Myocyte (in vitro differentiated cells): Measurements from ENCODE around the gene DPYSL4. TPM values are rescaled to one million over a fixed set of nuclear protein-coding genes. Genes with fewer than 3 reads are reported as not detected.
"Not testable (repeated sequence)": the region's sequence is repeated elsewhere in the genome, so short reads cannot be mapped to it uniquely, and the experiment has no call there.

Experiments
- DNase-seq: peaks from one replicate; pipeline ENCODE4 v3.0.0-alpha.2; 2012; ENCODE audit warnings: low read depth
- total RNA-seq: library from RNA; depleted of rRNA; stranded (reverse); fragments of >200 nt; gene quantifications from 2 replicates; pipeline ENCODE4 v1.2.3, GENCODE V29; 2014

The DPYSL4 gene
- total RNA-seq, 1 donor from 2014 or later: 21.0 TPM

DNA sequence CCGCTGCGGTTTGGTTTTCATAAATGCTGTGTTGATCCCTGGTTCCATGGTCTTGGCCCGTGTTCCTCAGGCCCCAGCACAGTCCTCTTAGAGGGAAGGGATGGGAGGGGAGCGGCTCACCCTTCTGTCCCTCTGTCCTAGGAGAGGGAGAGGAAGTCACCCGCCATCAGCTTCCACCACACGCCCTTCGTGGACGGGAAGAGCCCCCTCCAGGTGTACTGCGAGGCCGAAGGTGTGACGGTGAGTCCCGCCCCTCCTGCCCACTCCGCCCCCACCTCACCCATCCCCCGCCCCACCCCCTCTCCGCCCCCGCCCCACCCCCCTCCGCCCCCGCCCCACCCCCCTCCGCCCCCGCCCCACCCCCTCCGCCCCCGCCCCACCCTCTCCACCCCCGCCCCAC lies 37.5 kb upstream of the DPYSL4 start:
- no peak for DNase-seq

GRCh38 chr10:132149917-132150316 lies 36.8 kb upstream of the DPYSL4 start:
- DNase-seq: no peak

- no peak for DNase-seq
Observed at GRCh38 chr10:132150777-132151176, 36.0 kb upstream of the DPYSL4 start.

DNA sequence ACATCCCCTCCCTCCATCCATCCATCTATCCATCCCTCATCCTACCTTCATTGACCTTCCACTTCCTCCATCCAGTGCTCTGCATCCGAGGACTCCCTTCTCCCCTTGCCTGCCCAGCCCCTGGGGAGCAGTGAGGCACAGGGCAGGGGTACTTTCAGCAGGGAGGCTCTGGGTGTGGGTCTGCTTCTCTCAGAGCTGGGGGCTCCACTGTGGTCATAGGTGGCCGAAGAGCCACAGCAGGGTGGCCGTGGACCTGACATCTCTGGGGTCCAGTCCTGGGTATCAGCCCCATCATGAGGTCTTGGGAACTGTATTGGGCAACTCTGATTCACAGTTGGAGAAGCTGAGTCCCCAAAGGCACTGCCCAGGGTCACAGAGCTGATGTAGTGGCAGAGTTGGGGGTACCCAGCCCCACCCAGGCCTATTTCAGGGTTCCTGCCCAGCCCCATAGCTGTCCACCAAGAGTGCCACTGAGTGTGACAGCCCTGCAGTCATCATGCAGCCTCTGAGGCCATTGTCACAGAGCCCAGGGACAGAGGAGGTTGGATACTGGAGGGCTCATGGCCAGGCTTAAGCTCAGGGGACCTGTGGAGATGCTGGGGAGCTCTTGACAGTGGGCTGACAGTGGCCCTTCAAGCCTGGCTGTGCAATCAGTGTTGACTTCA lies 35.3 kb upstream of the DPYSL4 start:
- no peak for DNase-seq

DNA sequence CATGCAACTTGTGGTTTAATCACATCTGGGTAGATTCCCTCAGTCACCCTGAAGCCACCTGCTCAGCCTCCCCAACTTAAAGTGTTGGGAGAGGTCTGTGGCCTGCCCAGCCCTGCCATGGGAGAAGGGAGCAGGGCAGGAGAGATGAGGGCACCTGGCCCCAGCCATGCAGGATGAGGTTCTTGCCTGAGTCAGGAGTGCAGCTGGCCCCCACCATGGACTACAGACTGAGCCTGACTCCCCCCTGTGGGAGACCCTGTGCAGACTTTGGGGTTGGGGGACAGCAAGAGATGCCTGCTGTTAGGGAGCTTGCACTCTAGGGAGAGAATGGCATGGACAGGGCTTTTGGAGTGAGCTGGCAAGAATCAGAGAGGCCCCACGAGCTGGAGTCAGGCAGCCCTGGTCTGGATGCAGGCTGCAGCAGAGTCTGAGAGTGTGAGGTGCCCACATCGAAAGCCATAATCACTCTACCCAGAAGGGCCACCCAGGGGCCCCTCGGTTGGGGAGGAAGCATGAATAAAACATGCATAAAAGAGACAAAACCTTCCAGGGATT lies 34.7 kb upstream of the DPYSL4 start:
- no peak for DNase-seq

DNA sequence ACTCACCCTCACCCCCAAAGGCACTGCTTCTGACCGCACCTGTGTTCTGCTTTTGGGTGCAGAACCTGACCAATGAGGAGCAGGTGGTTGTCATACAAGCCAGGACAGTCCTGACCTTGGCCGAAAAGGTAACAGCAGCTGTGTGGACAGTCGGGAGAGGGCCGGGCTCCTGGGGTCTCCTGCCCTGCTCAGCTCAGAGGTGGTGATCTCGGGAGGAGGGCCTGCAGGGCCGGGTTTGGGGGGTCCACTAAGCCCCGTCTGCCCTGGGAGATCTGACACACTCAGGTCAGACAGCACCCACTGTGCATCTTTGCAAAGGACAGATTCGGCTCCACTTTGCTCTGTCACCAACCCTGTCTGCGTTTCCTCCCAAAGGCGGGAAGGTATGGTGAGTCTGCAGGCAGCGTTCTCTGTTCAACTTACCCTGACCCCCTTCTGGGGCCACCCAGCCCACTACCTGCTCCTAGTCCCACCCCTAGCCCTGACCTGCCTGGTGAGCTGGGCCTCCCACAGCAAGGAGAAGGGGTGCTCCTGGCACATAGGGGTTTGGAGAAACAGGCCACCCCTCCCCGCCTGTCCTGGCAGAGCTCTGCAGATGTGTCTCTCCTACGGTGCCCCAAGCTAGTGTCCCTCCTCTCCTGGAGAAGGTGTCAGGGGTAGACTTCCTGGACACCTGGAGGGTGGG lies 33.7 kb upstream of the DPYSL4 start:
- DNase-seq: no peak

GRCh38 chr10:132153616-132154217 lies 33.0 kb upstream of the DPYSL4 start:
- no peak for DNase-seq

- no peak for DNase-seq
Observed at GRCh38 chr10:132154440-132154839, 32.3 kb upstream of the DPYSL4 start.

- DNase-seq: no peak
Observed at GRCh38 chr10:132154931-132155330, 31.8 kb upstream of the DPYSL4 start.

DNA sequence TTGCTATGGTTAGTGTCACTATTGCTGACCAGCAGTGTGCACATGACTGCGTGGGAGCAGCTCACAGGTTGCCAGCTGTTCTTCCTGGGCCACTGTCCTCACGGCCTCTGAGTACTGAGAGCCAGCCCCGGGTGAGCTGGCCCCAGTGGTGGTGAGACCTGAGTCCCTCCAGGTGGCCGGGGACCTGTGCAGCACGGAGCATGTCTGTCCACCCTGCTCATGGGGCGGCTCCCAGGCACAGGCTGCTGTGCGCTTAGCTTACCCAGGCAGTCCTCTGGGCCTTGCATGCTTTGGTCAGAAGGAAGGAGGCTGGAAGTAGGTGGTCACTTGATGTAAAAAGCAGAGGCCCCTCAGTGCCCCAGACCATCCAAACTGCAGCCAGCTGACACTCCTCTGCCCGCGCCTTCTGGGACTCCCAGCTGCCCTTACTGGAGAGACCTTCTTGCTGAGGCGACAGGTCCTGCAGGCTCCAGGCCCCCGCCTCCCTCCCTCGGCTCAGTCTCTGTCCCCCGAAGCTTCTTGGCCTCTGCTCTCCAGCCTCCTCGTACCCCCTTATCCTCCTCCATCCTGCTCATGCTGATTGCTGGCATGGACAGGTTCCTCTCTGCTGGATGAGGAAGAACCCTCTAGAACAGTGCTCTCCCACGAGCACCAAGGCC lies 30.9 kb upstream of the DPYSL4 start:
- no peak for DNase-seq

- no peak for DNase-seq
Observed at GRCh38 chr10:132156382-132156781, 30.4 kb upstream of the DPYSL4 start.

DNA sequence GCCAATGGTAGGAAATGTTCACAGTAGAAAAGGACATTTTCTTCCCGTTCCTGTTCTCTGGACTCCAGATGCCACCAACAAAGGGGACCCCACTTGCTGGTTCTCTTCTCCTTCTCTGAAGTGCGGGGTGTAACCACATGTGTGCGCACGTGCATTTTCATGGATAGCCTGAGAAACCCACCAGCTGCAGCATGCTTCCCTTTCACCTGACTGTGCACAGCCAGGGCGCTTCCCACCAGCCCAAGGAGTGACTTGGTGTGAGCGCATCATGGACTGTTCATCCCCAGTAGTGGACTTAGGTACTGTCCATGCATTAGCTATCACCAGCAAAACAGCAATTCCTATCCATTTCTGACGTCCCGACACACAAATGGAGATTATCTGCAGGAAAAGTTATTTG lies 29.6 kb upstream of the DPYSL4 start:
- no peak for DNase-seq

GRCh38 chr10:132158122-132158741 lies 28.5 kb upstream of the DPYSL4 start:
- DNase-seq: no peak

DNA sequence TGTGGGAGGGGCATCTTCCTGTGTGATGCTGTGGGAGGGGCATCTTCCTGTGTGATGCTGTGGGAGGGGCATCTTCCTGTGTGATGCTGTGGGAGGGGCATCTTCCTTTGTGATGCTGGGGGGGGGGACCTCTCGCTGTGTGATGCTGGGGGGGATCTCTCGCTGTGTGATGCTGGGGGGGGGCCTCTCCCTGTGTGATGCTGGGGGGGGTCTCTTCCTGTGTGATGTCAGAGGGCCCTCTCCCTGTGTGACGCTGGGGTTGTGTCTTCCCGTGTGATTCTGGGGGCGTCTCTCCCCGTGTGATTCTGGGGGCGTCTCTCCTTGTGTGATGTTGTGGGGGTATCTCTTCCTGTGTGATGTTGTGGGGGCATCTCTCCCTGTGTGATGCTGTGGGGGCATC lies 27.9 kb upstream of the DPYSL4 start:
- no peak for DNase-seq

GRCh38 chr10:132159302-132160230 lies 27.2 kb upstream of the DPYSL4 start:
- not testable (repeated sequence) for DNase-seq

- DNase-seq: not testable (repeated sequence)
Observed at GRCh38 chr10:132160231-132160630, 26.5 kb upstream of the DPYSL4 start.

GRCh38 chr10:132160834-132161622 lies 25.7 kb upstream of the DPYSL4 start:
- DNase-seq: not testable (repeated sequence)

DNA sequence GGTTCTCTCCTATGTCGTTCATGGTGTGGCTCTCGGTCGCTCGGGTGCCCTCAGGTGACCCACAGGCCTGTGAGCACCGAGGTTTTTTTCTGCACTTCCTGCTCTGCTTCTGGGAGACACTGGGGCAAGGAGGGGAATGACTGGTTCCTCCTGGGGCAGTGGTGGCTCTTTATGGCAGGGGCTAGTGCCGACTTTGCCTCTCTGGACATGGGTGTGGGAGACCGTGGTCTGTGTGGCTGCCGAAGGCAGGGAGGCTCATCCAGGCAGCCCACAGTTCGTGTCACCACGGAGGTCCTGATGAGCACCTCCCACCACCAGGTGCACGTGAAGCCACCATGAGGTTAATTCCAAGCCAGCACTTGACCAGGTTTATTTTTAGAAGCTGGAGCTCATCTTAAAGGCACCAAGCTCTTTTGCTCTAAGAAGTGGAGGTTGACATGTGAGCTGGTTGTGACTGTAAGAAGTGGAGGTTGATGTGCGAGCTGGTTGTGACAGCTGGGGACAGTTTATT lies 24.7 kb upstream of the DPYSL4 start:
- DNase-seq: peak; percentile 87

DNA sequence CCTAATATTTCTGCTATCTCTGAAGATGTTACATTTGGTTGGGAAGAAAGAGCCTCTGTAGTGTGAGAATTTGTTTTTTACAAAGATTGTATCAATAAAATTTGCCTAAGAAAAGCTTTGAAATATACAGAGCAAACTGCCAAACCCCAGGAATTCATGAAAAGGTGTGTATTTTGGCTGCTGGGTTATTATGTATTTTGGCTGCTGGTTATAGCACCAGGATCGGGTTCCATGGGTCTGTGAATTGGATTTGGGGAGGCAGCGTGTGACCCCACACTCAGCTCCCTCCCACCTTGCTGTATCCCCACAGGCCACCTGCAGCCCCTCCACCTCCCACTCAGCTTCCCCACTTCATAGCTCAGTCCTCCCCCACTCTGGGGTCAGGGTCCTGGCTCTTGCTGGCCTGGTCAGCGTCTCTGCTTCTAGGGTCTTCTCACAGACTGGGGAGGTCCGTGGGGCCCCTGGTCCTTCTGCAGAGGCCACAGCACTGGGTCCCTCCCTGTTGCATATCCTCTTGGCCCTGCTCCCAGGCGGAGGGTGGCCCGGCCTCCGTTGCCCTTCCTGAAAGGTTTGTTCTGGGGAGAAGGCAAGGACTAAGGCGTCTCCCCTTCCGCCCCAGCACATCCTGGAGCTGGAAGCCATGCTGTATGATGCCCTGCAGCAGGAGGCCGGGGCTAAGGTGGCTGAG lies 24.0 kb upstream of the DPYSL4 start:
- no peak for DNase-seq
